Stimulated activated naive CD8-positive, alpha-beta T cell treated with anti-CD3 and anti-CD28 coated beads, Interleukin-15, Interleukin-2, amounts not matched to agents 100 U/mL and 50 U/mL, for 24 hours (primary cell): Measurements from ENCODE around the gene ITGA8.
"Not testable (repeated sequence)": the region's sequence is repeated elsewhere in the genome, so short reads cannot be mapped to it uniquely, and the experiment has no call there.

Source experiments
- ATAC-seq: fragments of 150-1000 bp; cut with Tn5 transposase; one replicate; pipeline ENCODE4 v1.10.0; 2021
- DNase-seq: peaks from one replicate; pipeline ENCODE4 v3.0.0; 2021

ITGA8 gene

DNA sequence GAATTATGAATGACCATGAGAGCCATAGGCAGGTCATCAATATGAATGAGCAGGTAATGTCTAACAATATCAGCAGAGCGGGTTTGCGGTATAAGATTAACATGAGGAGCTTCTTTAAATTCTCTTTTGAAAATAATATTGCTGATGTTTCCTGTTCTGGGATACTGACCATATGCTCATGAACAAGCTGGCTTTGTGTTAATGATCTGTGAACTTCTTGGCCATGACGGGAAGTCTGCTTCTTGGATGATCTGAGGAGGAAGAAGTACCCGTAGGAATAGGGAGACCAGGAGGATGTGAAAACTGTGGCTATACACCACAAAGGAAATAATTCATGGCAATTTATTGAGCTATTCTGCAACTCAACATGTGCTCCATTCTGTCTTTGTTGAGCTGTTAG, 38.6 kb downstream of the ITGA8 start:
- ATAC-seq: no peak
- no peak for DNase-seq

DNA sequence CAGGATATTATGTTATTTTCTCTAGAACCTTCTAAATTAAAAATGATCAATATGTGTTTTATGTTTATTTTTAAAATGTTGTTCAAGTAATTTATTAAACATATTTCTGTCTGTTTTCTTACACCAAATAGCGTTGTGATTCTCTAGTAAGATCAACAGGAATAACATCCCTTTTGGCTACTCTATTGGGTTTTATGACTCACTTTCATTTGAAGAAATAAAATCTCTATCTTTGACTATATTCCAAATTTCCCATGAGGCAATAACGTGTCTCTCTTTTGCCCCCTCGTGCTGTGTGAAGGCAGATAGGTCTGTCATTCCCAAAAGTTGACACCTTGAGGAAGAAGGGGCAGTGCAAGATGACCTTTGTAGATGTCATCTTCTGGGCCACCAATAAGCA, 40.9 kb downstream of the ITGA8 start:
- ATAC-seq: no peak
- DNase-seq: no peak

GRCh38 chr10:15672469-15672868, 47.3 kb downstream of the ITGA8 start:
- ATAC-seq (no peak), DNase-seq (no peak)

DNA sequence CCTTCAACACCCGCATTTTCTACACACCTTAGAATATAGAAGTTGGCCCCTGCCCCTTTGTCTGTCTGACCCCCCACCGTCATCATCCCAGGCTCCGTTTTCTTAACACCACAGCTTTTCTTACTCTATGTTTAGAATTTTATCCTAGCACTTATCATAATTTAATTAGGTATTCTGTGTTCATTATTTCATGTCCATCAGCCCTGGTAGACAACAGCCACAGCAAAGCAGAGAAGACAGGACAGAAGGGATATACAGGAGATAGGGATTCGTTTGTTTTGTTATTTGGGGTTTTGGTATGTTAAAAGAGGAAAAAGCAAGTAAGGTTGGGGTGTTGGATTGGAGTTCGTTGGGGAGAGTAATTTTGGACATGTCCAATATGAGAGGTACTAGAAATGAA, 48.8 kb downstream of the ITGA8 start:
- no peak for ATAC-seq
- no peak for DNase-seq

GRCh38 chr10:15661574-15661973, 58.1 kb downstream of the ITGA8 start:
- no peak for ATAC-seq
- no peak for DNase-seq

- no peak for ATAC-seq
- DNase-seq: no peak
Measured at GRCh38 chr10:15660990-15661389, 58.7 kb downstream of the ITGA8 start.

- no peak for DNase-seq
- no peak for ATAC-seq
Measured at GRCh38 chr10:15658069-15658702, 61.5 kb downstream of the ITGA8 start.

- ATAC-seq: no peak
- no peak for DNase-seq
Measured at GRCh38 chr10:15652757-15653156, 67.0 kb downstream of the ITGA8 start.

- ATAC-seq (no peak), DNase-seq (no peak)
Measured at GRCh38 chr10:15652117-15652516, 67.6 kb downstream of the ITGA8 start.

GRCh38 chr10:15651175-15651574, 68.5 kb downstream of the ITGA8 start:
- DNase-seq (no peak), ATAC-seq (no peak)

DNA sequence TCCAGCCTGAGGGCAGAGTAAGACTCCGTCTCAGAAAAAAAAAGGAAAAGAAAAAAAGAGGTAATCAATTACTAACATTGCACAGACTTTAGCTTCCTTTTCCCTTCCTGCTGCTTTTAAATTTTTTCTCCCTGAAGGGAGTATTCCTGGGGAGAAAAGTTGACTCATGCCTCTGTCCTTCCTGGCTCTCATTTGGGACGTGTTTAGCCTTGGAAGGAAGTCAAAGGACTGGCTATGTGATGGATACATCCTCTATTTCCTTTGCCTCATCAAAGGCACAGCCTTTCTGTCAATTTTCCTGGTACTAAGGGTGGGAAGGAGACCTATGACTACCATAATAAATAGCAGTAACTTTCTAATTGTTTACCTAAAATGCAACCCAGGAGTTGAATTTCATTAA, 77.6 kb downstream of the ITGA8 start:
- no peak for DNase-seq
- ATAC-seq: no peak

GRCh38 chr10:15640536-15641085, 79.1 kb downstream of the ITGA8 start:
- no peak for ATAC-seq
- DNase-seq: no peak

- DNase-seq: no peak
- ATAC-seq: no peak
Measured at GRCh38 chr10:15636446-15636845, 83.3 kb downstream of the ITGA8 start.

- no peak for DNase-seq
- ATAC-seq: no peak
Measured at GRCh38 chr10:15632456-15633091, 87.1 kb downstream of the ITGA8 start.

DNA sequence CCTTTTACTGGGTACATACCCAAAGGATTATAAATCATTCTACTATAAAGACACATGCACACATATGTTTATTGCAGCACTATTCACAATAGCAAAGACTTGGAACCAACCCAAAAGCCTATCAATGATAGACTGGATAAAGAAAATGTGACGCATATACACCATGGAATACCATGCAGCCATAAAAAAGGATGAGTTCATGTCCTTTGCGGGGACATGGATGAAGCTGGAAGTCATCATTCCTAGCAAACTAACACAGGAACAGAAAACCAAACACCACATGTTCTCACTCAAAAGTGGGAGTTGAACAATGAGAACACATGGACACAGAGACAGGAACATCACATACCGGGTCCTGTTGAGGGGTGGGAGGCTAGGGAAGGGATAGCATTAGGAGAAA, 88.5 kb downstream of the ITGA8 start:
- ATAC-seq, DNase-seq: not testable (repeated sequence)

DNA sequence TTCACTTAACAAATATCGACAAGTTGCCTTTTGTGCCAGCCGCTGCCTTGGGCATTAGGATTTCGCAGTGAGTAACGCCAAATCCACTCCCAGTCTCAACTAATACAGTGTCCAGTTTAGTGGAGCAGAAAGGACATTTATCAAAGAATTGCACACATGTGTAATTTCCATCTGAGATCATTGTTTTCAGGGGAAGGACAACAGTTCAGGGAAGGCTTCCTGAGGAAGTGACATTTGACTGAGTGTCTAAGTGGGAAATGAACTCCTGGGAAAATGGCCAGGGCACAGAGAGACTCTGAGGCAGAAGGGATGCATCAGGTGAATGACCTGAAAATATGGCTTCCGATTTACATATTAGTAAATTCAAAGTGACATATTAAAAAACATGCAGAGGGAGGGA, 89.4 kb downstream of the ITGA8 start:
- DNase-seq (no peak), ATAC-seq (no peak)

DNA sequence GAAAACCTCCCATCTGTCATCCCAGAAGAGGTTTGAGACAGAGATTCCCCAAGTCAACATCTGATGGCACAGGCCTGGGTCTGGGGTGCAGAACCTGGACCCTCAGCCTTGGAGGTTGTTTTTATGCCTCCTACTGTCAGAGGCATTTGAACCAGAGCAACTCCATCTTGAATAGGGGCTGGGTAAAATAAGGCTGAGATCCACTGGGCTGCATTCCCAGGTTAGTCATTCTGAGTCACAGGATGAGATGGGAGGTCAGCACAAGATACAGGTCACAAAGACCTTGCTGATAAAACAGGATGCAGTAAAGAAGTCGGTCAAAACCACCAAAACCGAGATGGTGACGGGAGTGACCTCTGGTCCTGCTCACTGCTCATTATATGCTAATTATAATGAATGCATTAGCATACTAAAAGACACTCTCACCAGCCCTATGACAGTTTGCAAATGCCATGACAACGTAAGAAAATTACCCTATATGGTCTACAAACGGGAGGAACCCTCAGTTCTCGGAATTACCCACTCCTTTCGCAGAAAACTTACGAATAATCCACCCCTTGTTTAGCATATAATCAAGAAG, 92.0 kb downstream of the ITGA8 start:
- ATAC-seq (no peak), DNase-seq (no peak)

GRCh38 chr10:15626937-15627336, 92.8 kb downstream of the ITGA8 start:
- no peak for ATAC-seq

DNA sequence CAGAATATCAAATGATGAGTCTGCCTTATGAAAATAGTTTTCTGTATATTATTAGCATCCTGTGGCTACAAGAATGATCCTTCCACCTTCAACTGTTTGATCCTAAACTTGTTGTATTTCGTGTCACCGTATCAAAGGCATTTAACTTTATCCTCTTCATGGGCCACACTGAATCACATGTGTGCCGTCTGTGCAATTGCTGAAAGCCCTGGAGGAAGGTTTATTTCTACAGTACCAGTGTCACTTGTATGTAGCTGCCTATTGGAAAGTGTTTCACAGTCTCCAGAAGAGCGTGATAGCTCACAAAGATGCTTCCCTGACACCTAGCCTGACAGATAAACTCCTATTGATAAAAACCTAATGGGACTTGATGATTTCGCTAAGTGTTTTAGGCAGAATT, 94.5 kb downstream of the ITGA8 start:
- ATAC-seq: no peak
- DNase-seq: no peak

More at GRCh38 chr10:15626937-15627336, 92.8 kb downstream of the ITGA8 start:
- no peak for DNase-seq

- no peak for DNase-seq
- ATAC-seq: no peak
Measured at GRCh38 chr10:15624401-15625196, 95.1 kb downstream of the ITGA8 start.

- DNase-seq: no peak
- no peak for ATAC-seq
Measured at GRCh38 chr10:15620836-15621515, 98.7 kb downstream of the ITGA8 start.

DNA sequence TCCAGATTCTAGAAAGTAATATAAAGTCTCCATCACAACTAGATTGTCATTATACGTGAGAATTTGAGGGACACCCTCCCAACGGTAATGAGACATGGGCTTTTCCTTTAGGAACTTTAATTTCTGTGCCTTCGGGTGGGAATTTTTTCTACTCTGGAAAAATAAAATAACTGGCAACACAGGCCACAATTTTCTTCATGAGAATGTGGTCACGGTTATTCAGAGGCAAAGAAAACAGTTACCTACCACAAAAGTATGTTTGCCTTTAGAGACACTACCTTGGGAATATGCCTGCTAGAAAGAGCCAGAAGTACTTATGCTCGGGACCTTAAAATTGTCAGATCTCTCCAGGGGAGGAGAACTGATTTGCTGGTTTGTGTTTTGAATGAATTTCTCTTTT, 99.4 kb downstream of the ITGA8 start:
- no peak for DNase-seq
- ATAC-seq: no peak
